ENCODE data around the gene USP37.

DNA sequence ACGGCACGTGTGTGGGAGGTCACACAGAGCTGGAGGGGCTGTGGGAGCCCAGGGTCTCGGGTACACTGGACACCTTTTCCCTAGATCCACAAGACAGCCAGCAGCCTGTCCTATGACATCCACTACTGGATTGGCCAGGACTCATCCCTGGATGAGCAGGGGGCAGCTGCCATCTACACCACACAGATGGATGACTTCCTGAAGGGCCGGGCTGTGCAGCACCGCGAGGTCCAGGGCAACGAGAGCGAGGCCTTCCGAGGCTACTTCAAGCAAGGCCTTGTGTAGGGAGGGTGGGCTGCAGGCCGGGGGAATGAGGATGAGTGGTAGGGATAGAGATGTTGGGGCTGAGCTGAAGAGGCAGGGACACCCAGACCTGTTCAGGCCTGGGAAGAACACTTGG lies 142.6 kb downstream of the USP37 start:
- TF ChIP-seq, protein P1, sequence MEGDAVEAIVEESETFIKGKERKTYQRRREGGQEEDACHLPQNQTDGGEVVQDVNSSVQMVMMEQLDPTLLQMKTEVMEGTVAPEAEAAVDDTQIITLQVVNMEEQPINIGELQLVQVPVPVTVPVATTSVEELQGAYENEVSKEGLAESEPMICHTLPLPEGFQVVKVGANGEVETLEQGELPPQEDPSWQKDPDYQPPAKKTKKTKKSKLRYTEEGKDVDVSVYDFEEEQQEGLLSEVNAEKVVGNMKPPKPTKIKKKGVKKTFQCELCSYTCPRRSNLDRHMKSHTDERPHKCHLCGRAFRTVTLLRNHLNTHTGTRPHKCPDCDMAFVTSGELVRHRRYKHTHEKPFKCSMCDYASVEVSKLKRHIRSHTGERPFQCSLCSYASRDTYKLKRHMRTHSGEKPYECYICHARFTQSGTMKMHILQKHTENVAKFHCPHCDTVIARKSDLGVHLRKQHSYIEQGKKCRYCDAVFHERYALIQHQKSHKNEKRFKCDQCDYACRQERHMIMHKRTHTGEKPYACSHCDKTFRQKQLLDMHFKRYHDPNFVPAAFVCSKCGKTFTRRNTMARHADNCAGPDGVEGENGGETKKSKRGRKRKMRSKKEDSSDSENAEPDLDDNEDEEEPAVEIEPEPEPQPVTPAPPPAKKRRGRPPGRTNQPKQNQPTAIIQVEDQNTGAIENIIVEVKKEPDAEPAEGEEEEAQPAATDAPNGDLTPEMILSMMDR (conservative IDR thresholded peaks at IDR 0.05; ENCODE audit: low read length) = no peak
- no peak for TF ChIP-seq EZH2phosphoT487 (IDR thresholded peaks at IDR 0.05; ENCODE audit: borderline replicate concordance)

Data from Loucy (cell line).